ENCODE measurements around the gene DPYD.

DPYD gene

GRCh38 chr1:97603218-97603617 is 317.6 kb downstream of the DPYD start:
- DNase-seq, result no peak

GRCh38 chr1:97599447-97599846 is 321.4 kb downstream of the DPYD start:
- no peak for DNase-seq

DNA sequence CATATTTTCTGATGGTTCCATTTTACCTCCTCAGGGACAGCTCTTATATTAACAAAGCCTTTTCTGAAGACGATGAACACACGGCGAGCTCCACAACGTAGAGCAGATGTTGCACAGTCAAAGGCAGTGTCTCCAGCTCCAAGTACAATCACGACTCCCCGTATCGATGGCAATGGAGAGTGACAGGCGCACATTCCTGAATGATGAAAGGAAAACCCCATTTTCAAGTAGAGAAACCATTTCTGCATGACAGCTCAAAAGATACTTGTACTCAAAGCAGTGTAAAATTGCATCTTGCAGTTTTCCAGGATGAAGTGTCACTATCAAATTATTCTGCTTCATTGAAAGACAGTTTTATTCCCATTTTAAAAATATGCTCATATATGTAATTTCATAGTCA is 327.6 kb downstream of the DPYD start:
- no peak for DNase-seq

GRCh38 chr1:97588772-97589171 is 332.1 kb downstream of the DPYD start:
- no peak for DNase-seq

- DNase-seq, result no peak
These were observed 339.2 kb downstream of the DPYD start for GRCh38 chr1:97581614-97582051.

GRCh38 chr1:97577613-97578012 is 343.2 kb downstream of the DPYD start:
- no peak for DNase-seq

GRCh38 chr1:97573553-97573952 is 347.3 kb downstream of the DPYD start:
- DNase-seq, result no peak

DNA sequence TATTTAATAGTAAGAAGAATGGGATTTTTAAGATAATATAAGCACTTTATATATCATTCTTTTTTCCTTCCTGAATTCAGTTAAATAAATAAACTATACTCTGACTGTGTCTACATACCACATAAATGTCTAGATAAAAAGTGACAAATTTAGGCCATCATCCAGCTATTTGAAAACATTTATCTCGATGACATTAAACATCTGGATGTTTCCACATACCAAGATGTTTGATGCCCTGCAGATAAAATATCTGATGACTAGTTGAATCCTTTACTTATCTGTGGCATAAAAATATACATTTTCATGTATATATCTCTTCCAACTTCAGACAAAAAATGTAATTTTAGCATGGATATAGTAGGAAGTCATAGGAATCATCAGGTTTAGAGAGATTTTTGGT is 348.3 kb downstream of the DPYD start:
- DNase-seq, result no peak

DNA sequence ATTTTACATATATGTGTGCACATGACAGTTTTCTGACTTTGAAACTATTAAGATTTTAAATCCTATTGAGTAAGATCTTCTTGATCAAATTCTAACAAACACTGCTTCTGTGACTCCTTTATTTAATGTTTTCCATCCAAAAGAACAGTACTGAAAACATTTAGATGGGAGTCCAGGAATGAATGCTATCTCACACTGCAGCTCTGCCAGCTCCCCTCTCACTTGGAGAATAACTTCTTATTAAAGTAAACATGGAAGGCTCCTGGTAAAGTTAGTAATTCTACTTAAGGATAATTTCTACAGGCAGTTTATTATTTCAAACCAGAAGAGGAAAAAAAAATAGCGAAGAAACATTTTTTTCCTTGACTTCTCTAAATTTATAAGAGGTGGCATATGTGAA is 349.1 kb downstream of the DPYD start:
- no peak for DNase-seq

GRCh38 chr1:97570691-97571090 is 350.1 kb downstream of the DPYD start:
- no peak for DNase-seq

GRCh38 chr1:97567000-97567749 is 353.7 kb downstream of the DPYD start:
- DNase-seq, result no peak

GRCh38 chr1:97565886-97566285 is 354.9 kb downstream of the DPYD start:
- no peak for DNase-seq

DNA sequence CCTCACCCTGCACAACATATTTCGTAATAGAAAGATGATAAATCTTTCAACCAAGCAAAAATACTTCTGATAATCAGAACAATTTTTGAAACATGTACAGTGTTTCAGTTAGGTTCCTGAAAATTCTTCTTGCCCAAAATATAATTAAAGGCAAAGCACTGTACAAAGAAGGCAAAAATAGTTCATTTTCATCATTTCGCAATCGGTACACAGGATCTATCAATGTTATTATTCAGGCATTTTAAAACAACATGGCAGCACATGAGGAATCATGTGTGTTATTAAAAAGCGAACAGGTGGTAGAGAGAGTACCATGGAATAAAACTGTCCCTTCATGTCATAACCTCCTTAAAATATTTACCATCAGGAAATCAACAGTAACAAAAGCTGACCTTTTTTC is 356.9 kb downstream of the DPYD start:
- DNase-seq, result no peak

GRCh38 chr1:97562081-97562480 is 358.8 kb downstream of the DPYD start:
- peak; percentile 45 for DNase-seq

DNA sequence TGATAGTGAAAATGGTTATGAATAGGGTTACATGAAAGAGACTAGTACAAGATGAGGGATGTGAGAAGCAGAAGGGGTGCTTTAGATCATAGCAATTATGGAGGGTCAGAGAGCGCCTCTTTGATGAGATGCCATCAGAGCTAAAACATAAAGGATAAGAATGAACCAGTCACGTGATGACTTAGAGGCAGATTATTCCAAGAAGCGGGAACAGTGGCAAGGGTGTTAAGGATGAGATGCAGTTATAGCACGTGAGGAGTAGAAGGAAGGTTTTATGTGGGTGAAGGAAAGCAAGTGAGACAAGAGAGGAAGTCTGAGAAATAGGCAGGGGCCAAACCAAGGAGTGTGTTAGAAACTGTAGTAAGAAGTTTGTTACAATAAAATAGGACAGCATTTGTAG is 360.1 kb downstream of the DPYD start:
- no peak for DNase-seq

DNA sequence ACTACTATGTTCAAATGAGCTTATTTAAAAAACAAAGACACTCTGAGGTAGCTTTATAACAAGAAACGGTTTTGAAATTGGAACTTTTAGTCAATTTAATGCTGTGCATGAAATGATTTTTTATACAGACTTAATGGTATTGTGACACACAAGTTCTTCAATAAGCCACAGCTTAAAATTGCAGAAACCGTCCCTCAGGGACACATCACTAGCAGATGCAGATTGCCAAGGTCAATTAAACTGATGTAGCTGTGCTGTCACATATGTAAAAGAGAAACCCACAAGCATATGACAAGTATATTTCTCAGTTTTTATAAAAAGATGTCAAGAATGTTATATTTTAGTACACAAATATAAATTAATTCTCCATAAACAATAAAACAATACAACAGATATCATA is 366.9 kb downstream of the DPYD start:
- no peak for DNase-seq

DNA sequence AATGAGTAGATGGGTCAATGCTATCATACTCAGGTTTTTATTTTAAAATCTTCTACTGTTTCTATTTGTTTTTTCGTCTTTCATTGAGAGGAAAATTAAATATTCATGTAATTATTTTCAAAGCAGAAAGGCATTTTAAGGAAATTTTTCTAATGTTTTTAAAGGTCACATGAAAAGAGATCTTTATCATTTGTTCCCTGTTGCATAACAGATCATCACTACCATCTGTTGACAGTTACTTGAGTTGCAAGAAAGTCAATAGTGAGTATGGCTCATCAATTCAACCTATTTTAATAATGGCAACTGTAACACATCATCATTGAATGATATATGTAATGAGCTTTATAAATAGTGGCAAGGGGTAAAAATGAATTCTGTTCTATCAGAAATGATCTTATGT is 369.7 kb downstream of the DPYD start:
- no peak for DNase-seq

GRCh38 chr1:97545446-97545845 is 375.4 kb downstream of the DPYD start:
- no peak for DNase-seq

DNA sequence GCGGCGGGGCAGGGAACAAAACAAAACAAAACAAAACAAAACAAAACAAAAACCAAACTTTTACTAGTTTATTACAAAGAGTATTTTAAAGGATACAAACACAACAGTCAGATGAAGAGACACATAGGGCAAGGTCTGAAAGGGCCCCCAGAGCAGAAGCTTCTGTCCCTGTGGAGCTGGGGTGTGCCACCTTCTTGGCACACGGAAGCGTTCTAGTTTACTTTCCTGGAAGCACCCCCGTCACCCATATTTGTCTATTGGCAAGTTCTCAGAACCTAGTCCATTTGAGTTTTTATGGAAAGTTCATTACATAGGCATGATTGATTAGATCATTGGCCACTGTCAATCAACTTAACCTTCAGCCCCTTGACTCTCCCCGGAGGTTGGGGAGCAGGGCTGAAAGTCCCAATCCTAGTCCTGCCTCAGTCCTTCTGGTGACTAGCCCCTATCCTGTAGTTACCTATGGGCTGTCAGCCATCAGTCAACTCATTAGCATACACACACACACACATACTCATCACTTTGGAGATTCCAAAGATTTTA is 380.4 kb downstream of the DPYD start:
- no peak for DNase-seq

GRCh38 chr1:97538113-97538512 is 382.7 kb downstream of the DPYD start:
- DNase-seq, result no peak

DNA sequence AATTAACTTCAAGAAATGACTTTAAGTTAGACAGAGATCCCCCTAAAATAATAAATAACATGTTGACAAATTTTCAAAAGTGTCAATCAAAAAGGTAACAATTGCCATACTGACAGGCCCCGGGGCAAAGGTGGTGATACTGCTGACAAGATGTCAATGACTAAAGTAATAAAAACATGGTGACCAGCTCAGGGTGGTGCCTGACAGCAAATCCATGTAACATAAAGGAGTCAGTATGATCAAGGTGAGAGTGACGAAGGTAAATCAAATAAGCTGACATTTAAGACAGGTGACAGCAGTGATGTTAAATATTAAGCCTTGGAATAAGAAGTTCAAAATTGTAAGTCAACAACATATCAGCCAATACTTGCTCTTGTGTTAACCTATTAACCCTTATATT is 387.5 kb downstream of the DPYD start:
- no peak for DNase-seq

GRCh38 chr1:97529600-97529999 is 391.2 kb downstream of the DPYD start:
- DNase-seq, result no peak

GRCh38 chr1:97524211-97524610 is 396.6 kb downstream of the DPYD start:
- no peak for DNase-seq

- no peak for DNase-seq
These were observed 404.2 kb downstream of the DPYD start for GRCh38 chr1:97516588-97516987.

GRCh38 chr1:97508653-97509218 is 412.1 kb downstream of the DPYD start:
- no peak for DNase-seq
